22Rv1 (cell line): ENCODE data around the gene NEDD4L.

Experiments
- ZFX ChIP-seq: fragments of 450-650 bp; IDR thresholded peaks from 2 replicates; pipeline ENCODE4 v1.6.1; 2017; ENCODE audit warnings: antibody characterized with exemption, borderline replicate concordance
- TF ChIP-seq, protein P1 (sequence below): fragments of 450-650 bp; IDR thresholded peaks from 2 replicates; pipeline ENCODE4 v1.5.1; 2017; ENCODE audit warnings: mild to moderate bottlenecking

DNA sequence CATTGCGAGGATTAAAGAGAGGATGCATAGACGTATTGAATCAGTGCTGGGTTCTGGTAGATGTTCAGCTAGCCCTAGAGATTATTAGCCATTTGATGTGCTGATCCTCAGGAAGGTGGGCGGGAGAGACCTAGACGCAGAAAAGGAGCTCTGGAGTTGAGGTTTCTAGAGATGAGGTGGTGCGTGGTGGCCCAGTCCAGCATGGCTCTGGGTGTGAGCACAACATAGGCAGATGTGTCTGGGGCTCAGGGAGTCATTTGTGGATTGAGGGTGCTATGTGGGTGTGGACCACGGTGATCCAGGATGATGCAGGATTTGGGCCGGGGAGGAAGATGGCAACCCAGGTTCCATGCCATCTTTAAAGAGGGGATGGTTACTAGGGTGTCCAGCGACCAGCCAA lies 102.1 kb downstream of the NEDD4L start:
- TF ChIP-seq, protein P1, sequence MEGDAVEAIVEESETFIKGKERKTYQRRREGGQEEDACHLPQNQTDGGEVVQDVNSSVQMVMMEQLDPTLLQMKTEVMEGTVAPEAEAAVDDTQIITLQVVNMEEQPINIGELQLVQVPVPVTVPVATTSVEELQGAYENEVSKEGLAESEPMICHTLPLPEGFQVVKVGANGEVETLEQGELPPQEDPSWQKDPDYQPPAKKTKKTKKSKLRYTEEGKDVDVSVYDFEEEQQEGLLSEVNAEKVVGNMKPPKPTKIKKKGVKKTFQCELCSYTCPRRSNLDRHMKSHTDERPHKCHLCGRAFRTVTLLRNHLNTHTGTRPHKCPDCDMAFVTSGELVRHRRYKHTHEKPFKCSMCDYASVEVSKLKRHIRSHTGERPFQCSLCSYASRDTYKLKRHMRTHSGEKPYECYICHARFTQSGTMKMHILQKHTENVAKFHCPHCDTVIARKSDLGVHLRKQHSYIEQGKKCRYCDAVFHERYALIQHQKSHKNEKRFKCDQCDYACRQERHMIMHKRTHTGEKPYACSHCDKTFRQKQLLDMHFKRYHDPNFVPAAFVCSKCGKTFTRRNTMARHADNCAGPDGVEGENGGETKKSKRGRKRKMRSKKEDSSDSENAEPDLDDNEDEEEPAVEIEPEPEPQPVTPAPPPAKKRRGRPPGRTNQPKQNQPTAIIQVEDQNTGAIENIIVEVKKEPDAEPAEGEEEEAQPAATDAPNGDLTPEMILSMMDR, result no peak
- TF ChIP-seq ZFX, result no peak
